Measurements from ENCODE around the gene RAB26.
"Not testable (repeated sequence)": the region's sequence is repeated elsewhere in the genome, so short reads cannot be mapped to it uniquely, and the experiment has no call there.

Gene RAB26

GRCh38 chr16:2200313-2200712, 51.9 kb downstream of the RAB26 start:
- DNase-seq, result no peak

DNA sequence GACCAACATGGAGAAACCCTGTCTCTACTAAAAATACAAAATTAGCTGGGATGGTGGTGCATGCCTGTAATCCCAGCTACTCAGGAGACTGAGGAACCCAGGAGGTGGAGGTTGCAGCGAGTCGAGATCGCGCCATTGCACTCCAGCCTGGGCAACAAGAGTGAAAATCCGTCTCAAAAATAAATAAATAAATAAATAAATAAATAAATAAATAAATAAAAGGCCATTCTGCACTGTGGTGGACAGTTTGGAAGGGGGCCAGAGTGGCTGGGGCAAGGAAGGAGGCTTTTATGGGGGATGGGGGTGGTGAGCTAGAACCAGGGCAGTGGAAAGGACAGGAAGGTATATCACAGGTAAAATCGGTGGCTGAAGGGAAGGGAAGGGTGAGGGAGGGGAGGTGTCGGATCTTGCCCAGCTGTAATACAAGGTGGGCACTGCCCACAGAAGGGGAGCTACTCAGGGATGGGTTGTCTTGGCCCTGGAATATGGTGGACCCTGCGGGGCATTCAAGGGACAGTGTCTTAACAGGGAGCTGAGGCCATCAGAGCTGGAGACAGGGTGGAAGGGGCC, 54.8 kb downstream of the RAB26 start:
- DNase-seq, result not testable (repeated sequence)
